HG03575 (cell line): ENCODE measurements around the gene DGKG.

ENCODE experiments used
- ATAC-seq: cut with Tn5 transposase; IDR thresholded peaks from one replicate; pipeline ENCODE4 v1.9.1; 2021; ENCODE audit not compliant: unreplicated experiment, insufficient number of reproducible peaks, low FRiP score; ENCODE audit errors: extremely low read depth

Gene DGKG

GRCh38 chr3:186255703-186256331 is 106.2 kb downstream of the DGKG start:
- no peak for ATAC-seq

GRCh38 chr3:186254676-186255650 is 107.1 kb downstream of the DGKG start:
- peak; percentile 38 for ATAC-seq

- ATAC-seq: no peak
Observed at GRCh38 chr3:186251948-186252619, 110.0 kb downstream of the DGKG start.

- no peak for ATAC-seq
Observed at GRCh38 chr3:186248850-186249249, 113.2 kb downstream of the DGKG start.

GRCh38 chr3:186247821-186248814 is 113.9 kb downstream of the DGKG start:
- ATAC-seq: no peak

- ATAC-seq: no peak
Observed at GRCh38 chr3:186246941-186247340, 115.1 kb downstream of the DGKG start.

- ATAC-seq: no peak
Observed at GRCh38 chr3:186244016-186244415, 118.0 kb downstream of the DGKG start.

- ATAC-seq: peak; percentile 56
Observed at GRCh38 chr3:186241910-186242821, 119.9 kb downstream of the DGKG start.

- ATAC-seq: no peak
Observed at GRCh38 chr3:186239321-186239720, 122.7 kb downstream of the DGKG start.

GRCh38 chr3:186237915-186238314 is 124.1 kb downstream of the DGKG start:
- no peak for ATAC-seq

GRCh38 chr3:186236357-186237020 is 125.5 kb downstream of the DGKG start:
- ATAC-seq: no peak

- ATAC-seq: no peak
Observed at GRCh38 chr3:186235554-186235953, 126.5 kb downstream of the DGKG start.

- no peak for ATAC-seq
Observed at GRCh38 chr3:186234152-186234551, 127.9 kb downstream of the DGKG start.

GRCh38 chr3:186226482-186226881 is 135.6 kb downstream of the DGKG start:
- ATAC-seq: no peak

GRCh38 chr3:186225603-186226002 is 136.4 kb downstream of the DGKG start:
- ATAC-seq: no peak

- ATAC-seq: no peak
Observed at GRCh38 chr3:186224041-186224610, 137.9 kb downstream of the DGKG start.

- no peak for ATAC-seq
Observed at GRCh38 chr3:186223476-186223875, 138.6 kb downstream of the DGKG start.
